ENCODE measurements around the gene SLC4A1AP.
"Not testable (repeated sequence)": the region's sequence is repeated elsewhere in the genome, so short reads cannot be mapped to it uniquely, and the experiment has no call there.

SLC4A1AP gene

DNA sequence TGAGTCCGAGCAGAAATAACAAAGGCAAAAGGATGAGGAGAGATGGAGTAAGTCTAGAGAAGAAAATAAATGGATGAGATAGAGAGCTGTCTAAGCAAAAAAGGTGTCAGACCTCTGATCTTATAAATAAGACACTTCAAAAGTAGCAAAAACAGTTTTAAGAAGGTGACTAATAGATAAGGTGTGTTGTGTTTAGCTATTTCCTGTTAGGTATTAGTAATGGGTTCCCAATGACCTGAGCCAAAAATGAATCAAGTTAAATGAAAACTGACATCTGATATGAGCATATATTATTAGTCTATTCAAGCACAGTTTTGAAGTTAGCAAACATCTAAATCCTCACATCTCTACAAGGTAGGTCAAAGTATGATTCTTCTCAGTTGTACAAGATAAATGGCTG is 10.9 kb upstream of the SLC4A1AP start:
- no peak for DNase-seq (ENCODE audit: low spot score)

DNA sequence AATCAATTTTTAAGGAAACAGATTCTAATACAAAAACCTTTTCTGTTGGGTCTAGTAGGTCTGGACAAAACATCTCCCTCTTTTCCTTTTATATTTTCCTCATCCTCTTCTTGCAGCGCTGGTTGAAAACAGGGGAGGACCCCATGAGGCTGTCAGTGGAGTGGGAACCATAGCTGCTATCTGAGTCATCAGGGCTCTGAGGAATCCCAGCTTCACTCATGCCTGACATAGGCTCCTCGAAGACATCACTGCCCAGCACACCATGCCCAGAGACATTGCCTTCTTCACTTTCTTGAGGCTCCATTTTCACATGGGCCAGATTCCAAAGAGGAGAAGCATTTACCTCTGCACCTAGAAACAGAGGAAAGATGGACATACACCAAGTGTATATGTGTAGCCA is 10.3 kb upstream of the SLC4A1AP start:
- DNase-seq (ENCODE audit: low spot score), result no peak

DNA sequence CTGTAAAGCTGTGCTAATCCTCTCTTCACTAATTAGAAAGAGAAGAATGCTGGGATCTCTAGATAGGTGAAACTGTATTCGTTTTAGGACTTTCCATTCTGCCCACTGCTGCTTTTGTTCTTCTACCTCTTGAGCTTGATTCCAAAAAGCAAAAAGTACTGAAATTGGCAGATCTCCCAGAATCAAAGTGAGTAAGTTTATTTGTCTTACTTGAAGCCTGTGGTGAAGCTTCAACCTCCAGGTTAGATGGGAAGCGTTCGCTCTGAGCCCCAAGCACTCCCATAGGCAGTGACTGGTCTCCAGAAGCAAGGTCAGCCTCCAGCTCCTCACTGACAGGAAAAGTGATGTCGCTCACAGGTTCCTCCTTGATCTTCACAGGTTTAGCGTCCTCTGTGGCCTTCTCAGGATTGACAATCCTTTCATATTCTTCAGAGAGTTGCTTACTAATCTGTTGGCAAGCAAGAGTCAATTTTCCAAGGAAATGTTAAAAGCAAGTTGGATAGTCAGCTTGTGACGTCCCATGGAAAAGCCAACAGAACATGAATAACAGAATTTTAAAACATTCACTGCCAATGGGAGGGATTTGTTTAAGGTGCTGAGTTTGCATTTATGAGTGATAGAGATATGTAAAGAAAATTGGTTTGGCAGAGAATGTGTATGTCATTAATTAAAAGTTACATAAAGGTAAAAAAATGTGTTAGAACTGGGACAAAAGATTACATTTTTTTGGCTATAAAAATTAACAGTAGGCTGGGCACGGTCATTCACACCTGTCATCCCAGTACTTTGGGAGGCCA is 8.3 kb upstream of the SLC4A1AP start:
- no peak for DNase-seq (ENCODE audit: low spot score)

DNA sequence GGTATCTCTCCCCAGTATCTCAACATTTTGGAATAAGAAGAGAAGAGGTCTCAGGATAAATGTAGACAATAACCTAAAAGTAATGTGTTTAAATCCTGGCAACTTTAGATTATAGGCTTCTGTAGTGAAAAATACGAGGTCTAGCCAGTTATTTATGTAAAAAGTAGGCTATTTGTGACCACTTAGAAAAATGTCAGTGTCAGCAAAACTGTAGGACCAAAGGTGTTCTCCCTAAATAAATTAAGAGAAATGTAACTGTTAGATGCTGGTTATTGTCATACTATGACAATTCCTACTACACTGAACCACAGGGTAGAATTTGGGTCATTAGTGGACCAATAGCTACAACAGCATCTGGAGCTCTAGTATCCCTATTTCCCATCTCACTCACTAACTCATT is 2.3 kb upstream of the SLC4A1AP start:
- no peak for DNase-seq (ENCODE audit: low spot score)

DNA sequence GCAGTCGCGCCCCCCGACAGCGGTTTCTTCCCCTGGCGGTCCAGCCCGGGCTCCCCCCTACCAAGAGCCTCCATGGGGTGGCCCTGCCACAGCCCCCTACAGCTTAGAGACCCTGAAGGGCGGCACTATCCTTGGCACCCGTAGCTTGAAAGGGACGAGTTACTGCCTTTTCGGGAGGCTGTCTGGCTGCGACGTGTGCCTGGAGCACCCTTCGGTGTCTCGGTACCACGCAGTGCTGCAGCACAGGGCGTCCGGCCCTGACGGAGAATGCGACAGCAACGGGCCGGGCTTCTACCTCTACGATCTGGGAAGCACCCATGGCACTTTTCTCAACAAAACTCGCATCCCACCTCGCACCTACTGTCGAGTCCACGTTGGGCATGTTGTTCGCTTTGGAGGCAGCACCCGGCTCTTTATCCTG is 475 bp downstream of the SLC4A1AP start:
- DNase-seq (ENCODE audit: low spot score), result no peak

DNA sequence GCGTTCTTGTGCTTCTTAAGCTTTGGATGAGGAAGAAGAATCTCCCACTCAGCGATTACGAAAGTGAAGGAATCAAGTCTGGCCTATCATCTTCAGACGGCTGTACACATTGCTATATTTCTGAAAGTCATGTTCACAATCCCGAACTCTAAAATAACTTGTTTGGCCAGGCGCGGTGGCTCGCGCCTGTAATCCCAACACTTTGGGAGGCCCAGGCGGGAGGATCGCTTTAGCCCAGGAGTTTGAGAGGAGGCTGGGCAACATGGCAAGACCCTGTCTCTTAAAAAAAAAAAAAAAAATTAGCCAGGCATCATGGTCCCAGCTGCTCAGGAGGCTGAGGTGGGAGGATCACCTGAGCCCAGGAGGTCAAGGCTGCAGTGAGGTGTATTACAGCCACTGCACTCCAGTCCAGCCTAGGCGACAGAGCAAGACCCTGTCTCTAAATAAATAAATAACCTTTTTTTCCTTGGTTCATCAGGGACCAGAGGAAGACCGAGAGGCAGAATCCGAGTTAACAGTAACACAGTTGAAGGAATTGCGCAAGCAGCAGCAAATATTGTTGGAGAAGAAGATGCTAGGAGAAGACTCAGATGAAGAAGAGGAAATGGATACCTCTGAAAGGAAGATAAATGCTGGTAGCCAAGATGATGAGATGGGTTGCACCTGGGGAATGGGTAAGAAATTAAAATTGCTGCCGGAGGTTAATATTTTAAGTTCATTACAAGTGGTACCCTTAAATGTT is 1.1 kb downstream of the SLC4A1AP start:
- DNase-seq (ENCODE audit: low spot score), result no peak

DNA sequence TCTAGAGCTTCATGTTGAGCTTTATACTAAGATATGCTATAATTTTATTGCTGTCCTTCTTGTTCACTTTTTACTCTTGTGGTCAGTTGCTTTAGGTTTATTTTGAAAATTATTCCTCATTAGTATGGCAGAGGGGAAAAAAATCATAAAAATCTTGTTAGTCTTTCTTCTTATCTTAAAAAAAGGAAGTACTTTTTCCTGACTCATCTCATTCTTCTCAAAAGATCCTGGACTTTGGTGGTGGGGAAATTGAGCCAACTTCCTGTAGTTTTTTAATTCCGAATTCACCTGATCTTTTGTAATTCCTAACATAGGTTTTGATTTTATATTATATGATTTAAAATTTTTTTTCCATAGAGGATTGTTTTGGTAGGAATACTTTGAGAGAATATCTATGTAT is 3.8 kb downstream of the SLC4A1AP start:
- DNase-seq (ENCODE audit: low spot score), result no peak

DNA sequence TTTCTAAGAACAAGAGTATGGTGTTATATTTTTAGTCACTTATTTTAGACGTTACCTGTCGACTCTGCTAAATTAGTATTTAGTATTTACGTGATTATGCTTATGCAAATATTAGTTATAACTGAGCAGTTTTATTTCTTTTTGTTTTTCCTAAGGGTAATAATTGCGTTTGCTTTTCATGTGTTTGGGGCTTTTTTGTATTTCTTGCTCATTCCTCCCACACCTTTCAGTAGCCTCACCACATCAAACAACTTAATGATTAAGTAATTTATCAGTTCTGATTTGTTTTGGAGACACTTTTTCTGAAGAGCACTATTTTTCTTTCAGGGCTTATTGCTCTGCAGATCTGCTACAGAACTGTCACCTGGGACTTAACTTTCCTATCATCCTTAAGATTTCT is 7.5 kb downstream of the SLC4A1AP start:
- DNase-seq (ENCODE audit: low spot score), result no peak

DNA sequence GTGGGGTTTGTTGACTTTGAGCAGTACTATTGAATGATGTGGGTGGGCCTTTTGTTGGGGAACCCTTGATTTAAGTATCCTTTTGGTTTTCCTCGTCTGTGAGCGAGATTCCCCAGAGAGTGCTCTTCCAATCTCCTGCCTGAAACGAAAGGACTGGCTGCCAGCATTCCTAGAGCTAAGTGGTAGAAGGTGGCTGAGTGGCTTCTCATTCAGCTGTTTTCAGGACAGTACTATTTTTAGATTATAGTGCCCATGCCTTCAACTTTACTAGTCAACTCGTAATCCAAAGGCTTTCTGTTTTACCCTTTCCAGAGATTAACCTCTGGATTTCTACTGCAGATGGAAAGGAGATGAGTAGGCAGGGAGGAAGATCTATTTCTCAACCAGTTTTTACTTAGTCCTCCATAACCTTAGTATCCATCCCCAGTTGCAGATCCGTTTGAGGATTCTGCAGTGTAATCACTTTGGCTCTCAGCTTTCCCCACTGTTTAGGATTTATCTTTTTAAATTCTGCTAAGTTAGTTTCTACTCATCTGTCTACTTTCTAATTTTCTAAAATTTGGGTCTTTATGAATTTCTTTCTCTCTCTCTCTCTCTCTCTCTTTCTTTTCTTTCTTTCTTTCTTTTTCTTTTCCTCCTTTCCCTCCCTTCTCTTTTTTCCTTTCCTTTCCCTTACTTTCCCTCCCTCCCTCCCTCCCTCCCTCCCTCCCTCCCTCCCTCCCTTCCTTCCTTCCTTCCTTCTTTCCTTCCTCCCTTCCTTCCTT is 9.2 kb downstream of the SLC4A1AP start:
- no peak for DNase-seq (ENCODE audit: low spot score)

DNA sequence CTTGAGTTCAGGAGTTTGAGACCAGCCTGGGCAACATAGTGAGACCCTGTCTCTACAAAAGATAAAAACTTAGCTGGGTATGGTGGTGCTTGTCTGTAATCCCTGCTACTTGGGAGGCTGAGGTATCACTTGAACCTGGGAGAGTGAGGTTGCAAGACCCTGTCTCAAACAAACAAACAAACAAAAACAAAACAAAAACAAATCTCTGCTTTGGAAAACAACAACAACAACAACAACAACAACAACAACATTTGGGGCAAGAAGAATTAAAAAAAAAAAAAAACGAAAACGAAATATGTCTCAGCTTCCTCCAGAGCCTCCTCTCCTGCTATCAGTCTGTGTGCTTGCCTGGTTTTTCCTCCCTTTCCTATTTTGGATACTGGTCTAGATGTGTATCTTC is 16.9 kb downstream of the SLC4A1AP start:
- DNase-seq (ENCODE audit: low spot score), result no peak

DNA sequence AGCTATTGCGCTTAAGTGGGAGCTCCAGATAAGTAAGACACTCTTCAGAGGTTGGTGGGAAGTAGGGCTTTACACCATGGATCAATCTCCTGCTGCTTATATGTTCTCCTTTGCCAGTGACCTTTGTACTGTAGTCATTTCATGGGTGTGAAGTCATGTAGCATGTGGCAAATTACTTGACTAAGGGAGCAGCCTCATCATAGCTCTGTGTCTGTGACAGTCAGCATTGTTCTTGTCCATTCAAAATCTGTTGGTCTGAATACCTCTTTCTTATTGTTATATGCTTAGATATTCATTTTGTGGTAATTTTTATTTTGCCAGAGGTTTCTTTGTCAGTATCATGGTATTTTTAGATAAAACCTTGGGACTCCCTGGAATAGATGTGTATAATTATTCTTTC is 18.2 kb downstream of the SLC4A1AP start:
- no peak for DNase-seq (ENCODE audit: low spot score)

DNA sequence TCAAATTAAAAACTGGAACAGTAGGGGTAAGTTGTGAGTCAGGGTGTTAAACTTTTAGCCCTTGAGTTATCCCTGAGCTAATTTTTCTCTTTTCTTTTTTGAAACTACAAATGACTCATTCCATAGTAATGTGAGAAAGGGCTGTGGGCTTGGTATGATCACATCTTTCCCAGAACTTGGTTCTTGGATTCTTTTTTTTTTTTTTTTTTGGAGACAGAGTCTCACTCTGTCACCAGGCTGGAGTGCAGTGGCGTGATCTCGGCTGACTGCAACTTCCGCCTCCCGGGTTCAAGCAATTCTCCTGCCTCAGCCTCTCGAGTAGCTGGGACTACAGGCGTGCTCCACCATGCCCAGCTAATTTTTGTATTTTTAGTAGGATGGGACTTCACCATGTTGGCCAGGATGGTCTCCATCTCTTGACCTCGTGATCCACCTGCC is 18.7 kb downstream of the SLC4A1AP start:
- DNase-seq (ENCODE audit: low spot score), result not testable (repeated sequence)

DNA sequence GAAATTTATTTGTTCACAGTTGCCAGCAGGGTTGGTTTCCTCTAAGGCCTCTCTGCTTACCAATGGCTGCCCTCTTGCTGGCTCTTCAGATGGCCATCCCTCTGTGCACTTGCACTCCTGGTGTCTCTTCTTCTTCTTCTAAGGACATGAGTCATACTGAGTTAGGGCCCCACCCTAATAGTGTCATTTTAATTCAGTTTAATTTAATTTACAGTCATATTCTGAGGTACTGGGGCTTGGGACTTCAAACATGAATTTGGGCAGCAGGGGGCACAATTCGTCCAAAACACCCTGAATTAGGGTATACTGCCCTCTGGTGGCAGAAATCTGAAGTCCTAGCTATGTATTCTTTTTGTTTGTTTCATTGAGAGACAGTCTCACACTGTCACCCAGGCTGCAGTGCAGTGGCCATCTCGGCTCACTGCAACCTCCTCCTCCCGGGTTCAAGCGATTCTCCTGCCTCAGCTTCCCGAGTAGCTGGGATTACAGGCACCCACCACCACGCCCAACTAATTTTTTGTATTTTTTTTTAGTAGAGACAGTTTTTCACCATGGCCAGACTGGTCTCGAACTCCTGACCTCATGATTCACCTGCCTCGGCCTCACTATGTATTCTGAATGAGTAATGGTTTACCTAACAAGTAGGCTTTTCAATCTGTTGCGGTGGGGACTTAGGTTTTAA is 19.8 kb downstream of the SLC4A1AP start:
- DNase-seq (ENCODE audit: low spot score), result peak; percentile 96

DNA sequence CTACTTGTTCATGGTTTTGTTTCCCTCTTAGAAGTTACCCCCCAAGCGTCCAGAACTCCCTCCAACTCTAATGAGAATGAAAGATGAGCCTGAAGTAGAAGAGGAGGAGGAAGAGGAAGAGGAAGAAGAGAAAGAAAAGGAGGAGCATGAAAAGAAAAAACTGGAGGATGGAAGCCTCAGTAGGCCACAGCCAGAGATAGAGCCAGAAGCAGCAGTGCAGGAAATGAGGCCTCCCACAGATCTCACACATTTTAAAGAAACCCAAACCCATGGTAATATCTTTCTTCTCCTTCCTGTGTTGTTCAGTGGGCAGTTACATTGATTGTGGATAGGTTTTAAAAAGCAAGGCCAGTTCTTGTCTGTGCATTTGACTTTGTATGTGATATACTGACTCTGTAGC is 21.3 kb downstream of the SLC4A1AP start:
- peak; percentile 4 for DNase-seq (ENCODE audit: low spot score)

DNA sequence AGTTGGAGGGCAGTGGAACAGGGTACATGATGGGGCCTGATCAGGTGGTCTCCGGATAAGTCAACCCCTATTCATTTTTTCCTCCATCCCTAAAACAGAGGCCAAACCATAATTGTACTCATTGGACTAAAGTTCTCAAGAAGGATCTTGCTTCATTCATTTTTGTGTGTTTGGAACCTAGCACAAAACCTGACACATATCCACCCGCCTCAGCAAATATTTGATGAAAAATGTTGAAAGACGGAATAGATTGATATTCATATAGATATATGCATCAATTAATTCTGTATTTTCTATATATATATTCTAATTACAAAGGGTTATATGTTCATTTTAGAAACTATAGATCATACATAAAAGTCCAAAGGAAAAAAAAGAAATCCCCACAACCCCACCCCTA is 21.9 kb downstream of the SLC4A1AP start:
- DNase-seq (ENCODE audit: low spot score), result no peak

DNA sequence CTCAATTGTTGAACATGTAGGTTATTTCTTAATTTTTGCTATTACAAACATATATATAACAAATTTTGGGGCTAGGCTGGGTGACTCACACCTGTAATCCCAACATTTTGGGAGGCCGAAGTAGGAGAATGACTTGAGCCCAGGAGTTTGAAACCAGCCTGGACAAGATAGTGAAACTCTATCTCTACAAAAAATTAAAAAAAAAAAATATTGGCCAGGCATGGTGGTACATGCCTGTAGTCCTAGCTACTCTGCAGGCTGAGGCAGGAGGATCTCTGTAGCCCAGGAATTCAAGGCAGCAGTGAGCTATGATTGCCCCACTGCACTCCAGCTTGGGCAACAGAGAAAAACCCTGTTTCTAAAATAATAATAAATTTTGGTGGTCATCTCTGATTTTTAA is 23.5 kb downstream of the SLC4A1AP start:
- DNase-seq (ENCODE audit: low spot score), result no peak

DNA sequence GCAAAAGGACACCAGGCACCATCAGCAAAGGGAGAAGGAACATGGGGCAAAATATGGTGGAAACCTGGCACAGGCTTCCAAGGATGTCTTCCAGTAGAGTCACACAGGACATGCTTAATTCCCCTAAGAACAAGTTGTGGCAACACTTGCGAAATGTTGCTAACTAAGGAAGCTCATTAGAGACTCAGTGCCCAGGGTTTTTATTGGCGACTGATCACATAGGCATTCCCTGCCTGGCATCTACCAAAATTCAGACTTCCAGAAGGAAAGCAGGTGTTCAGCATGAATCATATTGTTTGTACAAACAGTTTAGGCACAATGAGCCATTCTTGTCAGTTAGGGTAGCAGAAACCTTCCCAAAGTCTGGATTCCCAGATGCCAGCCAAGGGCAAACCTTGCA is 25.7 kb downstream of the SLC4A1AP start:
- DNase-seq (ENCODE audit: low spot score), result no peak

DNA sequence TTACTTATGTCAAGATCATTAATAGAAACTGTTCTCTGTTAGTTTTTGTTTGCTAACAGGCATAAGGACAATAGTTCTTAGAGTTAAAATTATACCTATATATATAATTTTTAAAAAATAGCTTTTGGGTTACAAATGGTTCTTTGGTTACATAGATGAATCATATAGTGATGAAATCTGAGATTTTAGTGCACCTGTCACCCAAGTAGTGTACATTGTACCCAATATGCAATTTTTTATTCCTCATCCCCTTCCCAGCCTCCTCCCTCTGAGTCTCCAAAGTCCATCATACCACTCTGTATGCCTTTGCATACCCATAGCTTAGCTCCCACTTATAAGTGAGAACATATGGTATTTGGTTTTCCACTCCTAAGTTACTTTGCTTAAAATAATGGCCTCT is 26.4 kb downstream of the SLC4A1AP start:
- DNase-seq (ENCODE audit: low spot score), result no peak

DNA sequence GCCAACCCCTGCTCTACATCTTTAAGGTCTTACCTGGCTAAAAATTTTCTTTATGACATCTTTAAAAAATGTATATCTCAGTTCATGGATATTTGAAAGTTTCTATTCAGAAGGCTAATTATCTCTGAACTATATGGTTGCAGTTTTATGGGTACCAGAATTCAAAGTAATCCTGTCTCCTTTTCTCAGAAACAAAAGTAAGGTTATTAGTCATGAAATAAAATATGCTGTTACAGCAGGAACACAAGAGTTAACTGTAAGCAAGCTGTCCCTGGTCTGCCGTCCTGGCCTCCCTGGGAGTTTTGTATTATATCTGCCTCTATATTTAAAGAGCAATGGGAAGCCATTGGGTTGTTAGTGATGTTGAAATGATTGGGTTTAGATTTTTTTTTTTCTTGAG is 34.0 kb downstream of the SLC4A1AP start:
- no peak for DNase-seq (ENCODE audit: low spot score)

DNA sequence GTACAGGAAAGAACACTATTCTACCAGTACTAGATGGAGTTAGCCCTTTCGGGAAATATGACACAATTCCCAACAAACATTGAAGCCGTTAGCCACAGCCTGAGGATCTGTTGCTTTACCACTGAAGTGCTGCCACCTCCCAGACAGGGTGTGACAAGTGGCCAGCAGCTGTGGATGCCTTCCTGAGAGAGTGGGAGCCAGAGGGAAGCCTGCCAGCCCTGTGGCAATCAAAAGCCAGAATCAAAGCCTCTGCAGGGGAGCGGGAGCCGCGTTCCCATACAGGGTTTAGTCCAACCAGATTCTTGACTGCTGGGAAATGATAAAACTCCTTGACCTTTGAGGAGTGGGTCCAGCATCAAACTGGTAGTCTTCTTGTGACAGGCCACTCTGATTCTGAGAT is 38.0 kb downstream of the SLC4A1AP start:
- no peak for DNase-seq (ENCODE audit: low spot score)

DNA sequence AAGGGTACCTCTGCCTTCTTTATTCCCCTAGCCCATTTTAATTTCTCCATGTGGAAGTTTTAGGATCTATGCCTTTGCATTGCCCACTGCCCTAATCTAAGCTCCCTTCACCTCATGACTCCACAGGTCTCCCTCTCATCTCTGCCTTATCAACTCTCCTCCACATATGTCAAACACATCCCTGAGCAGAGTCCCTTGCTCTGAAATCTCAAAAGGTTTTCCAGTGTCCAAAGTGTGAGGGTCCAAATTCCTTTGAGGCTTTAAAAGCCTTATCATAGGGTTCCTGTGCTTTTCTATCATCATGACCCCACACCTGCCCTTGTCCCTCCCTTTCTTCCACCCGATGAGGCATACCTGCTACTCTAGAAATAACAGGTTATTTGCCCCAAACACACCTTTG is 38.6 kb downstream of the SLC4A1AP start:
- no peak for DNase-seq (ENCODE audit: low spot score)

DNA sequence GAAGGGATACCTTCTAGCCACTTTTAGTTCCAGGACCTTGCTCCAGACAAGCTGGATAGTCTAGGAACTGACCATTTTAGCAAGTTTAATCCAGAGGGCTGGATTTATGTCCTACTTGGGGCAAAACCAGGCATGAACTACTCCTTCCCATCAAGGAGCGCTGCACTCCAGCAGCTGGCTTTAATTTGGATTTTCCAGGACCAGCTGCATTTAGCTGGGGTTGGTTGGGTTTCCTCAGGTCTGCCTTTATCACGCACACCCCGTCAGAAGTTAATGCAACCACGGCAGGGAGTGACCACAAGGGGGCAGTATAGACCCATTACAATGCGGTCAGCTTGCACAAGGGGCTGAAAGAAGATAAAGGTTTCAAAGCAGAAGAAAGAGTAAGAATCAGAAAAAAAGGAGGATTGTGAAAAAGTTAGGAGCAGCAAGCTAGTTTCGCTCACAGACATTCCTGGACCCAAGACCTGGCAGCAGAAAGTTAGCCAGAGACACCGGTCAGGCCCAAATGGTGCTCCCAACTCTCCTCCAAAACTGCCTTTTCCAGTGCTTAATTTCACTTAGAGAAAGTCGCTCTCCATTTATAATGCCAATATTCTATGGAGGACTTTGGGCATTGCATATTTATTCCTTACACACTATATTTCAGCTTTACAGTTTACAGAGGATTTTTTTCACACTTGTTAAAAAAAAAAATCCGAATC is 40.1 kb downstream of the SLC4A1AP start:
- DNase-seq (ENCODE audit: low spot score), result peak; percentile 86

All from CD4-positive, alpha-beta T cell treated with Interleukin-2 at 100 ng/mL for 4 hours (primary cell).